Esophagus muscularis mucosa (tissue), 4 donors: ENCODE results near the gene SPRED1. TPM values are rescaled to one million over a fixed set of nuclear protein-coding genes. Genes with fewer than 3 reads are reported as not detected.
"Not testable (repeated sequence)": the region's sequence is repeated elsewhere in the genome, so short reads cannot be mapped to it uniquely, and the experiment has no call there.

Experiments
- DNase-seq: peaks from one replicate; pipeline ENCODE4 v3.0.0-alpha.2; 2017; ENCODE audit errors: extremely low spot score
- H3K27ac ChIP-seq, 4 donors: fragments of 200-600 bp; sonication (generic); replicated peaks in 1 of 4; 1 replicate in 3 of 4; 2 replicates in 1 of 4; pipeline ENCODE4 v1.5.1; 2016 to 2019; ENCODE audit warnings: mild to moderate bottlenecking in 1 of 4
- H3K27me3 ChIP-seq, 4 donors: fragments of 200-600 bp; sonication (generic); one replicate each; pipeline versions ENCODE4 v1.5.1 to v1.6.0; 2016 to 2019
- H3K36me3 ChIP-seq, 4 donors: fragments of 200-600 bp; sonication (generic); one replicate each; pipeline ENCODE4 v1.5.1; 2016 to 2019
- H3K4me1 ChIP-seq, 4 donors: fragments of 200-600 bp; sonication (generic); one replicate each; pipeline ENCODE4 v1.5.1; 2016 to 2019
- H3K4me3 ChIP-seq, 4 donors: fragments of 200-600 bp; sonication (generic); 1 replicate in 2 of 4; 2 replicates in 2 of 4; pipeline ENCODE4 v1.5.1; 2016 to 2019; ENCODE audit warnings: mild to moderate bottlenecking in 4 of 4, moderate library complexity in 1 of 4
- H3K9me3 ChIP-seq, 4 donors: fragments of 200-600 bp; sonication (generic); 1 replicate in 3 of 4; 2 replicates in 1 of 4; pipeline ENCODE4 v1.5.1; 2016 to 2019
- EP300 ChIP-seq: sonication (generic); formaldehyde crosslinking; IDR thresholded peaks from one replicate; pipeline ENCODE4 v1.6.1; 2017; ENCODE audit warnings: antibody characterized with exemption
- POLR2A ChIP-seq: fragments of 450-650 bp; IDR thresholded peaks from one replicate; pipeline ENCODE4 v1.6.1; 2017; ENCODE audit warnings: antibody characterized with exemption, moderate library complexity, mild to moderate bottlenecking, low read depth
- POLR2AphosphoS5 ChIP-seq, 2 donors: sonication (generic); formaldehyde crosslinking; IDR thresholded peaks; one replicate each; pipeline ENCODE4 v1.6.1; 2017; ENCODE audit warnings: antibody characterized with exemption in 2 of 2
- WGBS: methylation state at CpG from one replicate; pipeline ENCODE4 v1.1.5; 2018; 5-methylcytosine and 5-hydroxymethylcytosine counted together
- intact Hi-C: fragments of 100-400 bp; cut with DNase I; formaldehyde crosslinking; loops from one replicate; pipeline ENCODE4 v1.15.1; 2023
- total RNA-seq, 4 donors: library from RNA; depleted of rRNA; stranded (reverse); fragments of >200 nt; gene quantifications; one replicate each; pipeline versions ENCODE4 v1.1.0 to v1.2.1, GENCODE V29; 2016
- TF ChIP-seq, protein P1 (sequence below), 3 experiments: fragments of 200-600 bp in 2 of 3; fragments of 450-650 bp in 1 of 3; sonication (generic) in 2 of 3; IDR thresholded peaks; one replicate each; pipeline ENCODE4 v1.5.1; 2017 to 2019; ENCODE audit warnings: antibody characterized with exemption in 3 of 3, mild to moderate bottlenecking in 2 of 3, moderate library complexity in 1 of 3

SPRED1 gene
- total RNA-seq, 4 donors from 2014 or later: 14.5 to 31.1 (median 19.0) TPM

- Histone ChIP-seq H3K27me3 (no peaks in the 10 kb centered on the region), H3K27ac (no peak overlapping the region), H3K36me3 (no peaks in the 10 kb centered on the region), H3K4me1 (peaks cover 0 to 12% (median 0%) of the 10 kb centered on the region in 4 donors), H3K9me3 (no peaks in the 10 kb centered on the region), H3K4me3 (no peak overlapping the region)
- TF ChIP-seq POLR2A (no peak), EP300 (no peak), POLR2AphosphoS5 (IDR thresholded peaks at IDR 0.05) (no peak)
- TF ChIP-seq, protein P1, sequence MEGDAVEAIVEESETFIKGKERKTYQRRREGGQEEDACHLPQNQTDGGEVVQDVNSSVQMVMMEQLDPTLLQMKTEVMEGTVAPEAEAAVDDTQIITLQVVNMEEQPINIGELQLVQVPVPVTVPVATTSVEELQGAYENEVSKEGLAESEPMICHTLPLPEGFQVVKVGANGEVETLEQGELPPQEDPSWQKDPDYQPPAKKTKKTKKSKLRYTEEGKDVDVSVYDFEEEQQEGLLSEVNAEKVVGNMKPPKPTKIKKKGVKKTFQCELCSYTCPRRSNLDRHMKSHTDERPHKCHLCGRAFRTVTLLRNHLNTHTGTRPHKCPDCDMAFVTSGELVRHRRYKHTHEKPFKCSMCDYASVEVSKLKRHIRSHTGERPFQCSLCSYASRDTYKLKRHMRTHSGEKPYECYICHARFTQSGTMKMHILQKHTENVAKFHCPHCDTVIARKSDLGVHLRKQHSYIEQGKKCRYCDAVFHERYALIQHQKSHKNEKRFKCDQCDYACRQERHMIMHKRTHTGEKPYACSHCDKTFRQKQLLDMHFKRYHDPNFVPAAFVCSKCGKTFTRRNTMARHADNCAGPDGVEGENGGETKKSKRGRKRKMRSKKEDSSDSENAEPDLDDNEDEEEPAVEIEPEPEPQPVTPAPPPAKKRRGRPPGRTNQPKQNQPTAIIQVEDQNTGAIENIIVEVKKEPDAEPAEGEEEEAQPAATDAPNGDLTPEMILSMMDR (IDR thresholded peaks at IDR 0.05): no peak
- no peak for DNase-seq
- intact Hi-C loops: no loop called here
- WGBS: 93% methylated on average over 5 of the region's 5 CpGs
Measured at GRCh38 chr15:38231436-38231835, 21.2 kb upstream of the SPRED1 start.

- DNase-seq, H3K27ac ChIP-seq, H3K36me3 ChIP-seq, intact Hi-C loops, H3K4me3 ChIP-seq, H3K4me1 ChIP-seq, H3K27me3 ChIP-seq, H3K9me3 ChIP-seq: not testable (repeated sequence)
- 96% methylated on average over 9 of the region's 9 CpGs for WGBS
Measured at GRCh38 chr15:38237021-38237420, 15.6 kb upstream of the SPRED1 start.

- Histone ChIP-seq H3K36me3 (no peaks in the 10 kb centered on the region), H3K27ac (no peak overlapping the region), H3K27me3 (no peaks in the 10 kb centered on the region), H3K4me1 (no peaks in the 10 kb centered on the region), H3K4me3 (no peak overlapping the region), H3K9me3 (no peaks in the 10 kb centered on the region)
- TF ChIP-seq EP300 (no peak), POLR2A (no peak), POLR2AphosphoS5 (IDR thresholded peaks at IDR 0.05) (no peak)
- TF ChIP-seq, protein P1 (IDR thresholded peaks at IDR 0.05): no peak
- intact Hi-C loops: no loop called here
- 94% methylated on average over 2 of the region's 2 CpGs for WGBS
- no peak for DNase-seq
Measured at GRCh38 chr15:38238311-38238710, 14.3 kb upstream of the SPRED1 start.

DNA sequence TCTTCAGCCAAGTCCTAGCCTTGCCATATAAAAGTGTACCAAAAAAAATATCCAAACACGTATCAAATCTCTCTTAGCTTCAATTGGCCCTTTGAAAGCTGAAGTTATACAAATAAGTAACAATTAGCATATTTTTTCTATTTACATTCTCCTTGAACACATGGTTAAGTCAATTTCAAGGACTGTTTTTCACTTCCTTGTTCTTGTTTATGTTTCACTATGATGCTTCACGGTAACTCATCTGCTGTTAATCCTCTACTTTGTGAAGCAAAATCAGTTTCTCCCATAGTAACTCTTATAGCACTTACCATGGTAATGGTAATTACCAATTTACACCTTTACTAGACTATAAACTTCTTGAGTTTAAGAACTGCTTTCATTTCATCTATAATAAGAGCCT lies 10.6 kb upstream of the SPRED1 start:
- intact Hi-C loops: no loop called here
- H3K27me3 ChIP-seq: no peaks in the 10 kb centered on the region
- DNase-seq: no peak
- H3K9me3 ChIP-seq: no peaks in the 10 kb centered on the region
- no peaks in the 10 kb centered on the region for H3K36me3 ChIP-seq
- 83% methylated on average over 2 of the region's 2 CpGs for WGBS
- H3K4me3 ChIP-seq: no peak overlapping the region
- H3K27ac ChIP-seq: no peak overlapping the region
- TF ChIP-seq, protein P1 (IDR thresholded peaks at IDR 0.05): no peak
- TF ChIP-seq POLR2AphosphoS5 (IDR thresholded peaks at IDR 0.05): no peak
- TF ChIP-seq POLR2A: no peak
- TF ChIP-seq EP300: no peak
- H3K4me1 ChIP-seq: no peaks in the 10 kb centered on the region

DNA sequence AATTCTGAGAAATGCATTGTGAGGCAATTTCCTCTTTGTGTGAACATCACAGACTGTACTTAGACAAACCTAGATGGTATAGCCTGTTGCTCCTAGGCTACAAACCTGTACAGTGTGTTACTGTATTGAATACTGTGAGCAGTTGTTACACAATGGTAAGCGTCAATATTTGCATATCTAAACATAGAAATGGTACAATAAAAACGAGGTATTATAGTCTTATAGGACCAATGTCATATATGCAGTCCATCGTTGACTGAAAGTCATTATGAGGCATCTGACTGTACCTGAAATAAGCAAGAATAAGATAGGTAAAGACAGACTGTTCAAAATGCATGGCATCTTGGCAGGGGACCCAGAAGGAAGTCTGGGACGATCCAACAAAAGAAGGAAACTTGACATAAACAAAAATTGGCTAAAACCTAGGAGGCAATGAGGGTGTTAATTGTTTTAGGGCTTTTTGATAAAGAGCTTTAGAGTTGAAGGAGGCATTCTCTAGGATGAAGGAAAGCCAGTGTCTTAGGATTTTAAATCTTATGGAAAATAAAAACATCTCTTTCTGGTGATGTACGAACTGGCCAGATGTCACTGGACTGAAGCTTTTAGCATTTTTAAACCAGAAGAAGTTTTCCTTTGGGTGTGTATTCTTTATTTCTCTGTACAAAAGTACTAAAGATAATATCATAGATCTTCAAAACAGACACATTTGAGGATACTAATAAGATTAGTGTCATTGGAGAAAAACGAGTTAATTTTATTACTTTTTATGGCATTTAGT lies 9.2 kb upstream of the SPRED1 start:
- no peak for DNase-seq
- no peaks in the 10 kb centered on the region for H3K27me3 ChIP-seq
- H3K4me3 ChIP-seq: no peak overlapping the region
- no peaks in the 10 kb centered on the region for H3K36me3 ChIP-seq
- H3K4me1 ChIP-seq: no peaks in the 10 kb centered on the region
- intact Hi-C loops: no loop called here
- TF ChIP-seq EP300 (no peak), POLR2AphosphoS5 (IDR thresholded peaks at IDR 0.05) (no peak), POLR2A (no peak)
- TF ChIP-seq, protein P1 (IDR thresholded peaks at IDR 0.05): no peak
- 73% methylated on average over 6 of the region's 6 CpGs for WGBS
- no peak overlapping the region for H3K27ac ChIP-seq
- no peaks in the 10 kb centered on the region for H3K9me3 ChIP-seq
